Glutamatergic neuron (in vitro differentiated cells): ENCODE results near the gene CFHR2. TPM values are rescaled to one million over a fixed set of nuclear protein-coding genes. Genes with fewer than 3 reads are reported as not detected.
"Not testable (repeated sequence)": the region's sequence is repeated elsewhere in the genome, so short reads cannot be mapped to it uniquely, and the experiment has no call there.

Experiments used
- DNase-seq: peaks from one replicate; pipeline ENCODE4 v3.0.0; 2022
- H3K27ac Mint-ChIP-seq: one replicate; pipeline ENCODE4 v1.8.0; 2020; ENCODE audit warnings: mild to moderate bottlenecking, mixed read lengths, inconsistent platforms; ENCODE audit not compliant: unreplicated experiment
- H3K27me3 Mint-ChIP-seq: one replicate; pipeline ENCODE4 v1.8.0; 2020; ENCODE audit warnings: mild to moderate bottlenecking, moderate library complexity, mixed read lengths, inconsistent platforms; ENCODE audit not compliant: unreplicated experiment
- H3K36me3 Mint-ChIP-seq: one replicate; pipeline ENCODE4 v1.8.0; 2020; ENCODE audit warnings: mild to moderate bottlenecking, mixed read lengths, inconsistent platforms; ENCODE audit not compliant: unreplicated experiment
- H3K4me1 Mint-ChIP-seq: one replicate; pipeline ENCODE4 v1.8.0; 2020; ENCODE audit warnings: mild to moderate bottlenecking, low read depth, mixed read lengths, inconsistent platforms; ENCODE audit not compliant: unreplicated experiment
- H3K4me3 Mint-ChIP-seq: one replicate; pipeline ENCODE4 v1.8.0; 2020; ENCODE audit warnings: mild to moderate bottlenecking, mixed read lengths, inconsistent platforms; ENCODE audit not compliant: unreplicated experiment
- H3K9me3 Mint-ChIP-seq: one replicate; pipeline ENCODE4 v1.8.0; 2020; ENCODE audit warnings: mild to moderate bottlenecking, moderate library complexity, mixed read lengths, inconsistent platforms; ENCODE audit not compliant: unreplicated experiment
- CTCF ChIP-seq: fragments of 200-600 bp; sonication (generic); IDR thresholded peaks from one replicate; pipeline ENCODE4 v1.5.0; 2021; ENCODE audit not compliant: partially characterized antibody, unreplicated experiment
- total RNA-seq: library from RNA; stranded (reverse); fragmentation: NEBNext Ultra II Directional; extraction: Animal tissue kit (Norgen Biotek cat#: 25700); gene quantifications from one replicate; pipeline ENCODE4 v1.2.1, GENCODE V29; 2021; ENCODE audit not compliant: unreplicated experiment

CFHR2 gene
- total RNA-seq, 1 donor from 2014 or later = not detected

DNA sequence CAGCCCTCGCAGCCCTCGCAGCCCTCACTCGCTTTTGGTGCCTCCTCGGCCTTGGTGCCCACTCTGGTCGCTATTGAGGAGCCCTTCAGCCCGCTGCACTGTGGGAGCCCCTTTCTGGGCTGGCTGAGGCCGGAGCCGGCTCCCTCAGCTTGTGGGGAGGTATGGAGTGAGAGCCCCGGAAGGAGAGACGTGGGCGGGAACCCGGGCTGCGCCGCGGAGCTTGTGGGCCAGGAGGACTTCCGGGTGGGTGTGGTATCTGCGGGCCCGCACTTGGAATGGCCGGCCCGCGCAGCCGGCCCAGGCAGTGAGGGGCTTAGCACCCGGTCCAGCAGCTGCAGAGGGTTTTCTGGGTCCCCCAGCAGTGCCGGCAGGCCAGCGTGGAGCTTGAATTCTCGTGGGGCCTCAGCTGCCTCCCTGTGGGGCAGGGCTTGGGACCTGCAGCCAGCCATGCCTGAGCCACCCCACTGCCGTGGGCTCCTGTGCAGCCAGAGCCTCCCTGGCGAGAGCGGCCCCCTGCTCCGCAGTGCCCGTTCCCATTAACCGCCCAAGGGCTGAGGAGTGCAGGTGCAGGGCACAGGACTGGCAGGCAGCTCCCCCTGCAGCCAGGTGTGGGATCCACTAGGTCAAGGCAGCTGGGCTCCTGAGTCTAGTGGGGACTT lies 9.9 kb upstream of the CFHR2 start:
- Mint-ChIP-seq H3K27ac (no peak overlapping the region), H3K4me1 (no peaks in the 10 kb centered on the region), H3K36me3 (no peaks in the 10 kb centered on the region)

DNA sequence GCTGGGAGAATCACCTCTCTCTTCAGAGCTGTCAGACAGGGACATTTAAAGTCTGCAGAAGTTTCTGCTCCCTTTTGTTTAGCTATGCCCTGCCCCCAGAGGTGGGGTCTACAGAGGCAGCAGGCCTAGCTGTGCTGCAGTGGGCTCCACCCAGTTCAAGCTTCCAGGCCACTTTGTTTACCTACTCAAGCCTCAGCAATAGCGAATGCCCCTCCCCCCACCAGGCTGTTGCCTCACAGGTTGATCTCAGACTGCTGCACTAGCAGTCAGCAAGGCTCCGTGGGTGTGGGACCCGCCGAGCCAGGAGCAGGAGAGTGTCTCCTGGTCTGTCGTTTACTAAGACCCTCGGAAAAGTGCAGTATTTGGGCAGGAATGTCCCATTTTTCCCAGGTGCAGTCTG lies 2.1 kb upstream of the CFHR2 start:
- H3K4me1 Mint-ChIP-seq, H3K36me3 Mint-ChIP-seq, H3K4me3 Mint-ChIP-seq, H3K27me3 Mint-ChIP-seq, H3K27ac Mint-ChIP-seq, H3K9me3 Mint-ChIP-seq, DNase-seq: not testable (repeated sequence)

More for the DNA sequence above, 9.9 kb upstream of the CFHR2 start:
- DNase-seq = no peak
- Mint-ChIP-seq H3K27me3 (no peaks in the 10 kb centered on the region), H3K9me3 (no peaks in the 10 kb centered on the region), H3K4me3 (no peak overlapping the region)
- TF ChIP-seq CTCF = no peak

DNA sequence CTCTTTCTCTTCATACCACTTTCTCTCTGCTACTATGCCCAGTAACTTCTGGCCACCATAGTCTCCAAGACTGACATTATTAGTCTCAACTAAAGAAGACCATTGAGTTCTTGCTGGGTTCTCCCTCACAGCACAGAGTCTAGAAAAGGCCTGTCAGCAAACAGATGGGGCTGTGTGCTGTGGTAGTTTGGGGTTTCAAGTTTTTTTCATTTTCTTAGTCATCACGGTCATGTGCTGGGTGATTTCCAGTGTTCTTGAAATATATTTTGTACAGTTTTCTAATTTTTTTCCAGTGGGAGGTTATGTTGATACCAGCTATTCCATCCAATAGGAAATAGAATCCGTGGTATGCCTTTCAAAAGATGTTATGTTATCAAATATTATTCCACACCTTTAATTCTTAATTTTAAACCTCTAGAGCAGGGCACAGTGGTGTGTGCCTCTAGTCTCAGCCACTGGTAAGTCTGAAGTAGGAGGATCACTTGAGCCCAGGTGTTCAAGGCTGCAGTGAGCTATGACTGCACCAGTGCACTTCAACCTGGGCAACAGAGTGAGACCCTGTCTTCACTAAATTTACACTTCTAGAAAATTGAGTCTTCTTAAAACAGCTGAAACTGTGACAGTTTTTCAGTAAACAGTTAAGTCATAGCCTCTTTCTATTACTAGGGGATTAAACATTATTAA lies 8.3 kb downstream of the CFHR2 start:
- no peaks in the 10 kb centered on the region for H3K27me3 Mint-ChIP-seq
- DNase-seq = no peak
- no peak overlapping the region for H3K27ac Mint-ChIP-seq
- H3K4me1 Mint-ChIP-seq = no peaks in the 10 kb centered on the region
- H3K9me3 Mint-ChIP-seq = no peaks in the 10 kb centered on the region
- H3K36me3 Mint-ChIP-seq = no peaks in the 10 kb centered on the region
- no peak for TF ChIP-seq CTCF
- no peak overlapping the region for H3K4me3 Mint-ChIP-seq

DNA sequence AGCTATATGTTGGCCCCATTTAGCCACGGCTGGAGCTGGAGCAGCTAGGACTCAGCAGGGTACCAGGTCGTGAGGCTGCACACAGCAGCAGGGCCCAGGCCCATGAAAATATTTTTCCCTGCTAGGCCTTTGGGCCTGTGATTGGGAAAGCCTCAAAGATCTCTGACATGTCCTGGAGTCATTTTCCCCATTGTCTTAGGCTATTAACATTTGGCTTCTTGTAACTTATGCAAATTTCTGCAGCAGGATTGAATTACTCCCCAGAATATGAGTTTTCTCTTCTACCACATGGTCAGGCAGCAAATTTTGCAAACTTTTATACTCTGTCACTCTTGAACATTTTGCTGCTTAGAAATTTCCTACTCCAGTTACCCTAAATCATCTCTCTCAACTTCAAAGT lies 11.2 kb downstream of the CFHR2 start:
- Mint-ChIP-seq H3K27ac (no peak overlapping the region), H3K36me3 (no peaks in the 10 kb centered on the region), H3K9me3 (no peaks in the 10 kb centered on the region), H3K4me3 (no peak overlapping the region), H3K4me1 (no peaks in the 10 kb centered on the region), H3K27me3 (no peaks in the 10 kb centered on the region)
- no peak for TF ChIP-seq CTCF
- DNase-seq = no peak

DNA sequence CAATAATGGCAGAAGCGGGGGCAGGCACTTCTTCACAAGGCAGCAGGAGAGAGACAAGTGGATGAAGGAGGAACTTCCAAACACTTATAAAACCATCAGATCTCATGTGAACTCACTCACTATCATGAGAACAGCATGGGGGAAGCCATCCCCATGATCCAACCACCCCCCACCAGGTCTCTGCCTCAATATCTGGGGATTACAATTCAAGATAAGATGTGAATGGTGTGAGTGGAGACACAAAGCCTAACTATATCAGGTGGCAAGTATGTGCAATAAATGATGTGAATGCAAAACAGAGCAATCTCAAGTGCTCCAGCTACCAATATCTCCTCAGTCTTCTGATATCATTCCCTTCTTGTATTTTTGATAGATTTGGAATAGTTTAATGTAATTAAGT lies 12.4 kb downstream of the CFHR2 start:
- Mint-ChIP-seq H3K4me3 (no peak overlapping the region), H3K27ac (no peak overlapping the region), H3K9me3 (no peaks in the 10 kb centered on the region), H3K4me1 (no peaks in the 10 kb centered on the region), H3K27me3 (no peaks in the 10 kb centered on the region), H3K36me3 (no peaks in the 10 kb centered on the region)
- no peak for TF ChIP-seq CTCF
- DNase-seq = no peak
